Uterus (tissue), 4 donors: ENCODE measurements around the gene SPATS2L. TPM values are rescaled to one million over a fixed set of nuclear protein-coding genes. Genes with fewer than 3 reads are reported as not detected.

Experiments used
- DNase-seq, 2 donors: peaks; one replicate each; pipeline ENCODE4 v3.0.0-alpha.2; 2019 to 2020
- H3K27ac ChIP-seq, 2 donors: fragments of 200-600 bp; sonication (generic); 1 replicate in 1 of 2; 2 replicates in 1 of 2; pipeline ENCODE4 v1.5.1; 2016 to 2018
- H3K27me3 ChIP-seq, 2 donors: fragments of 200-600 bp; sonication (generic); one replicate each; pipeline ENCODE4 v1.5.1; 2018 to 2019; ENCODE audit warnings: control low read depth in 1 of 2
- H3K36me3 ChIP-seq, 2 donors: fragments of 200-600 bp; sonication (generic); one replicate each; pipeline ENCODE4 v1.5.1; 2019; ENCODE audit warnings: control low read depth in 1 of 2
- H3K4me1 ChIP-seq, 2 donors: fragments of 200-600 bp; sonication (generic); one replicate each; pipeline ENCODE4 v1.5.1; 2018 to 2019; ENCODE audit warnings: control low read depth in 1 of 2
- H3K4me3 ChIP-seq, 2 donors: fragments of 200-600 bp; sonication (generic); 1 replicate in 1 of 2; 2 replicates in 1 of 2; pipeline ENCODE4 v1.5.1; 2018 to 2019; ENCODE audit warnings: mild to moderate bottlenecking in 1 of 2
- H3K9me3 ChIP-seq, 2 donors: fragments of 200-600 bp; sonication (generic); one replicate each; pipeline ENCODE4 v1.5.1; 2019; ENCODE audit warnings: control low read depth in 1 of 2
- POLR2A ChIP-seq, 2 donors: fragments of 450-650 bp; IDR thresholded peaks; one replicate each; pipeline ENCODE4 v1.6.1; 2016; ENCODE audit warnings: antibody characterized with exemption in 2 of 2, mild to moderate bottlenecking in 1 of 2, moderate library complexity in 1 of 2
- intact Hi-C: fragments of 100-400 bp; cut with DNase I; formaldehyde crosslinking; loops from one replicate; pipeline ENCODE4 v1.15.1; 2023; ENCODE audit warnings: low total_unique reads
- total RNA-seq, 4 donors: library from RNA; depleted of rRNA in 3 of 4; stranded (reverse); fragments of >200 nt in 3 of 4; gene quantifications; one replicate each; pipeline versions ENCODE4 v1.1.0 to v1.2.4, GENCODE V29; 2014 to 2023
- TF ChIP-seq, protein P1 (sequence below), 4 experiments: fragments of 200-600 bp in 2 of 4; fragments of 450-650 bp in 2 of 4; sonication (generic) in 2 of 4; IDR thresholded peaks; one replicate each; pipeline ENCODE4 v1.5.1; 2016 to 2019; ENCODE audit warnings: antibody characterized with exemption in 4 of 4, mild to moderate bottlenecking in 2 of 4, moderate library complexity in 1 of 4
- donor health status: DM: yes; HTN: yes; CAD: no.

The SPATS2L gene
- total RNA-seq, 4 donors from 2014 or later, result 20.6 to 99.3 (median 73.1) TPM

DNA sequence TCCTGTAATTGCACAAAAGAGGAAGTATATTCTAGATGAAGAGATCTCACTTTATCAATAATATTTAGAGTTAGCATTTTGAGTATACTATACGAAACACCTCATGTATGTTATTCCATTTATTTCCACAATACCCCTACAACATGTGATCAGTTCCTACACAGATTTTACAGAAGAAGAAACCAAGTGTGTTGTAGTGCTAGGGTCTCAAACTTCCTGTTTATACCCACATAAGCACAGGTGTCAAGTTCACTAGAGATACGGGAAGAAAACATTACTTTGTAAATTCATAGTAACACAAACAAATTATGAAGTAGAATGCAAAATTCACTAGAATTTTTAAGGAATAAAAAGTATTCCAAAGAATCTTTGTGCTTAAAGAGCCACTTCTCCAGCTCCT, 157.0 kb downstream of the SPATS2L start:
- no peak overlapping the region for H3K27ac ChIP-seq
- intact Hi-C loops, result no loop called here
- no peak for DNase-seq
- no peak overlapping the region for H3K4me3 ChIP-seq
- TF ChIP-seq, protein P1, sequence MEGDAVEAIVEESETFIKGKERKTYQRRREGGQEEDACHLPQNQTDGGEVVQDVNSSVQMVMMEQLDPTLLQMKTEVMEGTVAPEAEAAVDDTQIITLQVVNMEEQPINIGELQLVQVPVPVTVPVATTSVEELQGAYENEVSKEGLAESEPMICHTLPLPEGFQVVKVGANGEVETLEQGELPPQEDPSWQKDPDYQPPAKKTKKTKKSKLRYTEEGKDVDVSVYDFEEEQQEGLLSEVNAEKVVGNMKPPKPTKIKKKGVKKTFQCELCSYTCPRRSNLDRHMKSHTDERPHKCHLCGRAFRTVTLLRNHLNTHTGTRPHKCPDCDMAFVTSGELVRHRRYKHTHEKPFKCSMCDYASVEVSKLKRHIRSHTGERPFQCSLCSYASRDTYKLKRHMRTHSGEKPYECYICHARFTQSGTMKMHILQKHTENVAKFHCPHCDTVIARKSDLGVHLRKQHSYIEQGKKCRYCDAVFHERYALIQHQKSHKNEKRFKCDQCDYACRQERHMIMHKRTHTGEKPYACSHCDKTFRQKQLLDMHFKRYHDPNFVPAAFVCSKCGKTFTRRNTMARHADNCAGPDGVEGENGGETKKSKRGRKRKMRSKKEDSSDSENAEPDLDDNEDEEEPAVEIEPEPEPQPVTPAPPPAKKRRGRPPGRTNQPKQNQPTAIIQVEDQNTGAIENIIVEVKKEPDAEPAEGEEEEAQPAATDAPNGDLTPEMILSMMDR (IDR thresholded peaks at IDR 0.05), result no peak
- TF ChIP-seq POLR2A (IDR thresholded peaks at IDR 0.05), result no peak
- no peaks in the 10 kb centered on the region for H3K9me3 ChIP-seq
- H3K4me1 ChIP-seq, result peaks cover 0 to 5% of the 10 kb centered on the region in 2 donors
- H3K36me3 ChIP-seq, result no peaks in the 10 kb centered on the region
- no peaks in the 10 kb centered on the region for H3K27me3 ChIP-seq

DNA sequence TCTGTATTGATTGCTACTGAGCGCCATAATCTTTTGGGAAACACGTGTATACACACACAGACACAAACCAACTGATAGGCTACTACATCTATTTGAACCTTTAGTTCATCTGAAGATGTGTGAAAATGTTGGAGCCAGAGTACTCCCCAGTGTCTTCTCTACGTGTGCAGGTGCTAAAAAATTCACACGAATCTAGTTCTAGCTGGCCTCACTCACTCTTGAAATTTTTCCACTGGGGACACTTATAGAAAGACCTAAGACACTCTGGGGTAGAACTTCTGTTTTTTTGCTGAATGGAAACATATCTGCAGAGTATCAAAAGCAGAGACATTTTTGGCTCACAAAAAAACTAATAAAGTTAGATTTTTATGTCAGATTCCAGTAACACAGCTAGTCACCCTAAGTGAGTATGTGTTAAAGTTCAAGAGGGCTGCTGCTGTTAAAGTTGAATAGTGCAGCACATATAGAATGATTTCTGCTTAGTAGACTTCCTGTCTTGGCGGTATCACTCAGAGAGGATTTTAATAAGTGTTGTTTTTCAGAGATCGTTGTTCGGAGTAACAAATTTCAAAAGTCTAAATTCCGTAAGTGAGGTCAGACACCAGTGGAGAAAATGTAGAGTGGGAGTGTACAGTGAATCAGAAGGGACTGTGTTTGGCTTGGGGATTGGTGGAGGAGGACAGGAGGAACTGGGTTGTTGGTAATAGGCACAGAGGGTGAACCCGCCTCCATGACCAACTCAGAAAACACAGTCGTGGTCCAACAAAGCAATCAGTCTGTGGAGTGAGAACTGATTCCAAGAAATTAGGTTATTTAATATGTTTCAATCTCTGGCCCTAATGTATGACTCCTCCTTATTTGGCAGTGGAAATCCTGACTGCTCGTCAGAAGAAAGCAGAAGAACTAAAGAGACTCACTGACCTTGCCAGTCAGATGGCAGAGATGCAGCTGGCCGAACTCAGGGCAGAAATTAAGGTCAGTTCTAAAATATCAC, 160.2 kb downstream of the SPATS2L start:
- Histone ChIP-seq H3K36me3 (no peaks in the 10 kb centered on the region), H3K27ac (peak overlapping the region; percentile 64 to 77), H3K9me3 (no peaks in the 10 kb centered on the region), H3K27me3 (no peaks in the 10 kb centered on the region), H3K4me1 (peaks cover 0 to 5% of the 10 kb centered on the region in 2 donors), H3K4me3 (no peak overlapping the region)
- intact Hi-C loops, result no loop called here
- TF ChIP-seq POLR2A (IDR thresholded peaks at IDR 0.05), result no peak
- TF ChIP-seq, protein P1 (IDR thresholded peaks at IDR 0.05), result no peak
- DNase-seq, result peak; percentile 56 to 69

DNA sequence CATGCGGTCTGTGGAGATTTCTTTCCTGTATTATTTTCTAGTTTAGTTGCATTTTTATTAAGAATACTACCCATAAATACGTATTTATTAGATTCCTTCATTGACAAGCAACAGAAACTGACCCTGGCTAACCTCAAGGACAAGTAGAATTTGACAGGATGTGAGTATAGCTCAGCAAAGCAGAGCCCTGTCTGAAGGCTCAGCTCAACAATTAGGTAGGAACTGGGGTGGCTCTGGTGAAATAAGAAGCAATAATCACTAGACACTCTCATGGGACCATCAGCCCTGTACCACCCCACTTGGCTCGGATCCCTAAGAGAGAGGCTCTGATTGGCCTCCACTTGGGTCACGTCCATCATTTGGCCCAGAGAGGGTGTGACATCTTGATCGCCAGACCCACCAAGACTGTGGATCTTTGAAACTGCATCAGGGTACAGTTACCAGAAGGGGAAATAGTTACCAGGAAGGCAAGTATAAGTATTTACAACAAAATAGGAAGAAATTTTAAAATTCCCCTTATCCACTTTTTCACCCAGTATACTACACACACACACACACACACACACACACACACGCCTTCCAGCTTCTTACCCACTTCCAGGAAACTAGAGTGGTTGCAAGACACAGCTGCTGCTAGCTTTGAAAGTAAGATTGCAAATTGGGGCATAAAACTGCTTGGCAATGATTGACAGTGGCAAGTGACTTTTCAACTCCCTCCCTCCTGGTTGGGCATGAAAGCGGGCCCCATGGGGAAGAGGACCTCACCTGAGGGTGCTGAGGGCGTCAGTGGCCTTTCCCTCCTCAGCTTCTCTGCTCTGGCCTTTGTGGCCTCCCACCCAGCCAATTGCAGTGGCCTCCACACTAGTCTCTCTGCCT, 161.6 kb downstream of the SPATS2L start:
- Histone ChIP-seq H3K4me1 (peaks cover 0 to 5% of the 10 kb centered on the region in 2 donors), H3K27me3 (no peaks in the 10 kb centered on the region), H3K9me3 (no peaks in the 10 kb centered on the region), H3K4me3 (no peak overlapping the region), H3K36me3 (no peaks in the 10 kb centered on the region), H3K27ac (peak overlapping the region; percentile 64 to 77)
- intact Hi-C loops, result no loop called here
- TF ChIP-seq, protein P1 (IDR thresholded peaks at IDR 0.05), result no peak
- no peak for TF ChIP-seq POLR2A (IDR thresholded peaks at IDR 0.05)
- DNase-seq, result no peak

DNA sequence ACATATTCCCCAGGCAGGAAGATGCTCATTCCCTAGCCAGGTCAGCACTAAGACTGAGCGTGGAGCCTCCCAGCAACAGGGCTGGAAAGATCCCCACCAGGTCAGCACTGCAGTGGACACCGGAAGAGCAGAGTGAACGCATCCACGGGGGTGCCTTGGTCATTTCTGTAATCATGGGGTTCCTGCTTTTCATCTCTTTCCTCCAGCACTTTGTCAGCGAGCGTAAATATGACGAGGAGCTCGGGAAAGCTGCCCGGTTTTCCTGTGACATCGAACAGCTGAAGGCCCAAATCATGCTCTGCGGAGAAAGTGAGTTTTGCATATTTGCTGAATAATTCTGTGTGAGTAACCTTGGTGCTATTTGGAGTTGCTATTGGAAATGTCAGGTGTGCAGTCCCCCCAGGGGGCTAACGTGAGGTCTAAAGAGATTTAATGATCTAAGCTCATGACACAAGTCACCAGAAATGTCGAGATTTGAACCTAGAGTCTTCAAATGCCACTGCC, 163.3 kb downstream of the SPATS2L start:
- H3K9me3 ChIP-seq, result no peaks in the 10 kb centered on the region
- peak overlapping the region in 1 of 2 donors; percentile 3 for H3K27ac ChIP-seq
- no peaks in the 10 kb centered on the region for H3K27me3 ChIP-seq
- H3K4me1 ChIP-seq, result peaks cover 0 to 5% of the 10 kb centered on the region in 2 donors
- H3K36me3 ChIP-seq, result no peaks in the 10 kb centered on the region
- TF ChIP-seq, protein P1 (IDR thresholded peaks at IDR 0.05), result no peak
- no peak for TF ChIP-seq POLR2A (IDR thresholded peaks at IDR 0.05)
- peak; percentile 40 to 58 for DNase-seq
- no peak overlapping the region for H3K4me3 ChIP-seq
- intact Hi-C loops, result no loop called here
